Ovary (tissue), 10 donors: ENCODE data around the gene C1orf21. TPM values are rescaled to one million over a fixed set of nuclear protein-coding genes. Genes with fewer than 3 reads are reported as not detected.
"Not testable (repeated sequence)": the region's sequence is repeated elsewhere in the genome, so short reads cannot be mapped to it uniquely, and the experiment has no call there.

Experiments
- DNase-seq, 5 donors: peaks; one replicate each; pipeline ENCODE4 v3.0.0-alpha.2; 2019 to 2020
- H3K27ac ChIP-seq, 2 donors: fragments of 200-600 bp; one replicate each; pipeline versions ENCODE4 v1.5.1 to v1.8.0; 2019 to 2022
- H3K27me3 ChIP-seq: fragments of 200-600 bp; one replicate; pipeline ENCODE4 v1.8.0; 2022
- H3K36me3 ChIP-seq: fragments of 200-600 bp; sonication (generic); one replicate; pipeline ENCODE4 v1.5.1; 2019
- H3K4me1 ChIP-seq: one replicate; pipeline ENCODE4 v1.8.1; 2013; ENCODE audit warnings: mild to moderate bottlenecking, moderate library complexity; ENCODE audit not compliant: insufficient read depth
- H3K4me3 ChIP-seq: fragments of 200-600 bp; sonication (generic); one replicate; pipeline ENCODE4 v1.5.1; 2017
- H3K9me3 ChIP-seq, 2 donors: fragments of 200-600 bp in 1 of 2; sonication (generic) in 1 of 2; one replicate each; pipeline versions ENCODE4 v1.5.1 to v1.8.1; 2013 to 2019; ENCODE audit warnings: mild to moderate bottlenecking in 1 of 2, moderate library complexity in 1 of 2
- CTCF ChIP-seq, 3 donors: fragments of 450-650 bp in 2 of 3; fragments of 200-600 bp in 1 of 3; IDR thresholded peaks; one replicate each; pipeline versions ENCODE4 v1.5.1 to v1.8.0; 2016 to 2022; ENCODE audit warnings: antibody characterized with exemption in 3 of 3, mild to moderate bottlenecking in 1 of 3
- EP300 ChIP-seq: sonication (generic); formaldehyde crosslinking; IDR thresholded peaks from one replicate; pipeline ENCODE4 v1.6.1; 2017; ENCODE audit warnings: antibody characterized with exemption
- POLR2A ChIP-seq: fragments of 450-650 bp; IDR thresholded peaks from one replicate; pipeline ENCODE4 v1.6.1; 2017; ENCODE audit warnings: antibody characterized with exemption, mild to moderate bottlenecking, moderate library complexity
- WGBS, 3 donors: extraction: QIAGEN DNeasy Blood & Tissue Kit in 1 of 3; methylation state at CpG; one replicate each; pipeline versions ENCODE4 v1.1.5 to v1.1.7; 2013 to 2017; 5-methylcytosine and 5-hydroxymethylcytosine counted together
- intact Hi-C, 4 donors: fragments of 100-400 bp; cut with DNase I; formaldehyde crosslinking; loops; one replicate each; pipeline versions ENCODE4 v1.11.0 to v1.15.1; 2022 to 2023
- long read RNA-seq, 3 donors: library from polyadenylated mRNA in 2 of 3; unstranded in 2 of 3; transcript quantifications; one replicate each; pipeline ENCODE4 v2.0.0 and lab custom pipeline, GENCODE V29; 2021 to 2026
- polyA plus RNA-seq, 2 donors: library from polyadenylated mRNA; stranded (reverse); fragments of 200-250 nt in 1 of 2; fragments of 350-450 nt in 1 of 2; fragmentation: Illumina TruSeq in 1 of 2; extraction: RNeasy Lipid Tissue Mini Kit (QIAGEN cat#74804) in 1 of 2; gene quantifications; one replicate each; pipeline ENCODE4 v1.2.3, GENCODE V29; 2013 to 2014
- total RNA-seq, 7 donors: library from RNA; depleted of rRNA in 2 of 7; stranded (reverse); fragments of >200 nt in 2 of 7; fragmentation: NEBNext Ultra II Directional in 3 of 7; extraction: Animal tissue kit (Norgen Biotek cat#: 25700) in 3 of 7; gene quantifications; one replicate each; pipeline versions ENCODE4 v1.1.0 to v1.2.4, GENCODE V29; 2016 to 2023
- donor health status: DM: no; HTN: no; CAD: no; lungs with moderate emphysema.
- donor health status: DM: no; HTN: no; CAD: no.
- donor health status: Bipolar disorder and iron deficiency.
- donor health status: DM: yes; HTN: yes; CAD: no.
- donor health status: DM: no; HTN: no; CAD: no.
- donor health status: DM: yes; HTN: yes; CAD: no.

The C1orf21 gene
- total RNA-seq: 10 to 100 TPM; 26.2 to 64.9 (median 59.4) TPM
- polyA plus RNA-seq: 100 to 1,000 TPM in 1 of 2 donors, 10 to 100 TPM in 1; 22.9 to 108 TPM
- long read RNA-seq, donor 1, full-length matches to known transcripts: 101 of 132 reads
- long read RNA-seq, donor 1, partial matches to known transcripts: 9 of 132 reads
- long read RNA-seq, donor 1, other reads (novel, unspliced or antisense): 22 of 132 reads
- long read RNA-seq, donor 2, full-length matches to known transcripts: 5 of 5 reads
- long read RNA-seq, donor 2, partial matches to known transcripts: 0 of 5 reads
- long read RNA-seq, donor 2, other reads (novel, unspliced or antisense): 0 of 5 reads
- long read RNA-seq, donor 3, full-length matches to known transcripts: 58 of 73 reads
- long read RNA-seq, donor 3, partial matches to known transcripts: 1 of 73 reads
- long read RNA-seq, donor 3, other reads (novel, unspliced or antisense): 14 of 73 reads

- Histone ChIP-seq H3K27me3 (no peaks in the 10 kb centered on the region), H3K4me1 (peaks cover 3% of the 10 kb centered on the region), H3K4me3 (peak within 1 kb of the TSS; percentile 94), H3K9me3 (no peaks in the 10 kb centered on the region), H3K36me3 (no peaks in the 10 kb centered on the region), H3K27ac (peak within 1 kb of the TSS; percentile 69 to 84)
- TF ChIP-seq CTCF (IDR thresholded peaks at IDR 0.05): no peak
- no peak for TF ChIP-seq EP300
- TF ChIP-seq POLR2A: peak; percentile 84
- peak; percentile 91 to 93 (median 92) for DNase-seq
- intact Hi-C loops: loop anchor here in 3 of 4 donors (5.0 to 10.0 kb wide), 5 partner anchors 171 to 278 kb away; no protein-coding TSS in a partner anchor
- WGBS, 3 donors: 0 to 1% (median 1%) methylated on average over 38 to 72 of the region's 73 CpGs
Measured at GRCh38 chr1:184386312-184387068, at the start of gene C1orf21. Gene C1orf21 (plus strand): TSS chr1:184387029. CDS start chr1:184477510, 90,481 bp downstream.

- H3K36me3 ChIP-seq, H3K4me1 ChIP-seq, intact Hi-C loops, H3K27ac ChIP-seq, H3K4me3 ChIP-seq, H3K9me3 ChIP-seq, H3K27me3 ChIP-seq, DNase-seq: not testable (repeated sequence)
- 83 to 100% (median 92%) methylated on average over 1 of the region's 1 CpG for WGBS, 3 donors
Measured at GRCh38 chr1:184337865-184338264, 49.0 kb upstream of the C1orf21 start.

- DNase-seq: no peak
- H3K36me3 ChIP-seq: no peaks in the 10 kb centered on the region
- TF ChIP-seq EP300: no peak
- TF ChIP-seq POLR2A: no peak
- no peak for TF ChIP-seq CTCF (IDR thresholded peaks at IDR 0.05)
- H3K27ac ChIP-seq: no peak overlapping the region
- H3K4me1 ChIP-seq: no peaks in the 10 kb centered on the region
- no peaks in the 10 kb centered on the region for H3K27me3 ChIP-seq
- 89 to 100% (median 100%) methylated on average over 1 of the region's 1 CpG for WGBS, 3 donors
- H3K9me3 ChIP-seq: no peaks in the 10 kb centered on the region
- H3K4me3 ChIP-seq: no peak overlapping the region
- intact Hi-C loops: no loop called here
Measured at GRCh38 chr1:184340984-184341383, 45.8 kb upstream of the C1orf21 start.

GRCh38 chr1:184350573-184350972, 36.3 kb upstream of the C1orf21 start:
- TF ChIP-seq EP300 (no peak), CTCF (IDR thresholded peaks at IDR 0.05) (no peak), POLR2A (no peak)
- 75 to 83% (median 79%) methylated on average over 2 of the region's 2 CpGs for WGBS, 3 donors
- intact Hi-C loops: no loop called here

More at GRCh38 chr1:184350573-184350972, 36.3 kb upstream of the C1orf21 start:
- H3K27ac ChIP-seq: no peak overlapping the region
- H3K9me3 ChIP-seq: no peaks in the 10 kb centered on the region
- H3K27me3 ChIP-seq: no peaks in the 10 kb centered on the region
- H3K36me3 ChIP-seq: no peaks in the 10 kb centered on the region
- no peaks in the 10 kb centered on the region for H3K4me1 ChIP-seq
- no peak for DNase-seq
- no peak overlapping the region for H3K4me3 ChIP-seq
